Measurements from ENCODE around the gene G0S2. TPM values are rescaled to one million over a fixed set of nuclear protein-coding genes. Genes with fewer than 3 reads are reported as not detected.
A peak's percentile ranks its signal among the peaks of the same experiment; 100 is the strongest.

Gene G0S2
- total and polyA plus RNA-seq, 4 donors = 9.6 to 347 (median 166) TPM

- H3K9ac ChIP-seq (ENCODE audit: low read depth in 1 of 2, low read length in 2 of 2) = peak overlapping the region in 1 of 2 donors; percentile 83
- H3K36me3 ChIP-seq (ENCODE audit: control insufficient read depth in 4 of 4, insufficient read depth in 3 of 4, low read depth in 1 of 4, low read length in 3 of 4) = peaks cover 0 to 2% (median 0%) of the 10 kb centered on the region in 4 donors
- peak overlapping the region; percentile 93 to 98 for H3K27ac ChIP-seq (ENCODE audit: low read depth in 1 of 2, low read length in 2 of 2)
- peak; percentile 85 for TF ChIP-seq FOXA2 (IDR thresholded peaks at IDR 0.05)
- TF ChIP-seq NR2F2 (IDR thresholded peaks at IDR 0.05) = peak; percentile 72
- TF ChIP-seq CTCF (IDR thresholded peaks at IDR 0.05; ENCODE audit: low read depth, low read length, missing input control) = no peak
- peak; percentile 64 for TF ChIP-seq HNF4G (IDR thresholded peaks at IDR 0.05)
- TF ChIP-seq GABPA (IDR thresholded peaks at IDR 0.05 in 1 of 2, conservative IDR thresholded peaks at IDR 0.05 in 1 of 2) = peak in 1 of 2 donors; percentile 62
- TF ChIP-seq REST (IDR thresholded peaks at IDR 0.05) = peak; percentile 80
- TF ChIP-seq YY1 (IDR thresholded peaks at IDR 0.05) = peak; percentile 91
- peak; percentile 83 to 91 for TF ChIP-seq HNF4A (conservative IDR thresholded peaks at IDR 0.05)
- peak; percentile 89 to 97 for TF ChIP-seq RXRA (IDR thresholded peaks at IDR 0.05)
- TF ChIP-seq ZBTB33 (IDR thresholded peaks at IDR 0.05) = peak; percentile 96
- peak; percentile 72 to 91 for TF ChIP-seq JUND (IDR thresholded peaks at IDR 0.05)
- peak in 1 of 2 donors; percentile 83 for TF ChIP-seq EGR1 (IDR thresholded peaks at IDR 0.05; ENCODE audit: low read depth in 2 of 2)
- TF ChIP-seq MAX (IDR thresholded peaks at IDR 0.05) = peak; percentile 93
- TF ChIP-seq RAD21 (IDR thresholded peaks at IDR 0.05) = peak; percentile 54 to 61
- peak; percentile 58 for TF ChIP-seq TAF1 (conservative IDR thresholded peaks at IDR 0.05)
- TF ChIP-seq SP1 (IDR thresholded peaks at IDR 0.05) = peak; percentile 98
- TF ChIP-seq FOXA1 (IDR thresholded peaks at IDR 0.05) = peak; percentile 81
- TF ChIP-seq ATF3 (IDR thresholded peaks at IDR 0.05) = peak; percentile 80
- no peaks in the 10 kb centered on the region for H3K27me3 ChIP-seq (ENCODE audit: control insufficient read depth in 4 of 4, insufficient read depth in 4 of 4, low read length in 3 of 4)
- no peaks in the 10 kb centered on the region for H3K9me3 ChIP-seq (ENCODE audit: control insufficient read depth in 4 of 4, low read length in 3 of 4)
- WGBS = 27% methylated on average over 4 of the region's 4 CpGs
- H3K4me1 ChIP-seq (ENCODE audit: control insufficient read depth in 4 of 4, insufficient read depth in 4 of 4, low read length in 3 of 4) = peaks cover 9 to 52% (median 20%) of the 10 kb centered on the region in 4 donors
- DNase-seq (ENCODE audit: low spot score) = no peak
- no peak overlapping the region for H3K4me3 ChIP-seq (ENCODE audit: low read depth in 1 of 3, low read length in 3 of 3)
Observed at GRCh38 chr1:209720326-209720725, 45.1 kb downstream of the G0S2 start.
